Mammary epithelial cell (primary cell): ENCODE data around the gene MTG2.

ENCODE experiments used
- CTCF ChIP-seq, 2 donors: IDR thresholded peaks in 1 of 2; conservative IDR thresholded peaks in 1 of 2; 2 replicates each; pipeline ENCODE4 v1.5.1; 2011 to 2012; ENCODE audit warnings: inconsistent platforms in 2 of 2, low read length in 2 of 2, mild to moderate bottlenecking in 2 of 2, control low read depth in 1 of 2, low read depth in 1 of 2; ENCODE audit not compliant: insufficient read depth in 1 of 2; ENCODE audit errors: extremely low read depth in 1 of 2
- EZH2 ChIP-seq: IDR thresholded peaks from 2 replicates; pipeline ENCODE4 v1.6.1; 2012; ENCODE audit warnings: low read length, inconsistent platforms, borderline replicate concordance

GRCh38 chr20:62236766-62237513 lies 54.1 kb downstream of the MTG2 start:
- TF ChIP-seq CTCF (conservative IDR thresholded peaks at IDR 0.05 in 1 of 2, IDR thresholded peaks at IDR 0.05 in 1 of 2; ENCODE audit: extremely low read depth in 1 of 2, insufficient read depth in 1 of 2, low read depth in 1 of 2, low read length in 2 of 2) (no peak), EZH2 (no peak)
